Activated CD4-positive, alpha-beta memory T cell treated with anti-CD3 and anti-CD28 coated beads, Interleukin-2, amount 10 ng/mL, durations not matched to agents 7 days and 5 days (primary cell): ENCODE results near the gene SYT12. TPM values are rescaled to one million over a fixed set of nuclear protein-coding genes. Genes with fewer than 3 reads are reported as not detected.

ENCODE experiments used
- CTCF ChIA-PET: fragments of 350-600 bp; sonication (Branson Sonifier 250); formaldehyde crosslinking; loops from one replicate; lab custom pipeline; 2021; ENCODE audit warnings: antibody characterized with exemption, inconsistent platforms; lab: Charles Lee
- POLR2A ChIA-PET: fragments of 350-600 bp; sonication (Branson Sonifier 250); formaldehyde crosslinking; loops from one replicate; lab custom pipeline; 2021; ENCODE audit warnings: antibody characterized with exemption; lab: Charles Lee
- DNase-seq: peaks from one replicate; pipeline ENCODE4 v3.0.0-alpha.2; 2020
- H3K27ac Mint-ChIP-seq: one replicate; pipeline ENCODE4 v1.8.0; 2021; ENCODE audit warnings: mild to moderate bottlenecking, mixed read lengths
- H3K27me3 Mint-ChIP-seq: one replicate; pipeline ENCODE4 v1.8.0; 2021; ENCODE audit warnings: mixed read lengths
- H3K36me3 Mint-ChIP-seq: one replicate; pipeline ENCODE4 v1.8.0; 2021; ENCODE audit warnings: low read depth, mixed read lengths
- H3K4me1 Mint-ChIP-seq: one replicate; pipeline ENCODE4 v1.8.0; 2021; ENCODE audit warnings: mixed read lengths
- H3K4me3 Mint-ChIP-seq: one replicate; pipeline ENCODE4 v1.8.0; 2021; ENCODE audit warnings: mild to moderate bottlenecking, mixed read lengths
- H3K9me3 Mint-ChIP-seq: one replicate; pipeline ENCODE4 v1.8.0; 2021; ENCODE audit warnings: mixed read lengths
- total RNA-seq, 2 experiments: library from RNA; stranded (reverse); gene quantifications; one replicate each; pipeline ENCODE4 v1.2.3, GENCODE V29; 2021

The SYT12 gene
- total RNA-seq, 2 experiments from 2014 or later, result not detected

- H3K27me3 Mint-ChIP-seq, result peaks cover 10% of the 10 kb centered on the region
- no peaks in the 10 kb centered on the region for H3K9me3 Mint-ChIP-seq
- no peaks in the 10 kb centered on the region for H3K36me3 Mint-ChIP-seq
- CTCF ChIA-PET, result no interaction called here
- no peak for DNase-seq
- H3K27ac Mint-ChIP-seq, result no peak overlapping the region
- POLR2A ChIA-PET, result no interaction called here
- no peak overlapping the region for H3K4me3 Mint-ChIP-seq
- no peaks in the 10 kb centered on the region for H3K4me1 Mint-ChIP-seq
Measured at GRCh38 chr11:67043572-67044349, 20.8 kb downstream of the SYT12 start.

- H3K27me3 Mint-ChIP-seq, result peaks cover 10% of the 10 kb centered on the region
- H3K4me1 Mint-ChIP-seq, result no peaks in the 10 kb centered on the region
- POLR2A ChIA-PET, result no interaction called here
- no peaks in the 10 kb centered on the region for H3K36me3 Mint-ChIP-seq
- no peaks in the 10 kb centered on the region for H3K9me3 Mint-ChIP-seq
- CTCF ChIA-PET, result no interaction called here
- H3K4me3 Mint-ChIP-seq, result no peak overlapping the region
- no peak for DNase-seq
- no peak overlapping the region for H3K27ac Mint-ChIP-seq
Measured at GRCh38 chr11:67044496-67044895, 21.6 kb downstream of the SYT12 start.

GRCh38 chr11:67045314-67045713 lies 22.4 kb downstream of the SYT12 start:
- H3K4me1 Mint-ChIP-seq, result no peaks in the 10 kb centered on the region
- H3K27me3 Mint-ChIP-seq, result peaks cover 7% of the 10 kb centered on the region
- H3K9me3 Mint-ChIP-seq, result no peaks in the 10 kb centered on the region
- no peak overlapping the region for H3K27ac Mint-ChIP-seq
- H3K36me3 Mint-ChIP-seq, result no peaks in the 10 kb centered on the region
- POLR2A ChIA-PET, result no interaction called here
- CTCF ChIA-PET, result no interaction called here
- no peak overlapping the region for H3K4me3 Mint-ChIP-seq
- no peak for DNase-seq

- no peak overlapping the region for H3K27ac Mint-ChIP-seq
- no peaks in the 10 kb centered on the region for H3K9me3 Mint-ChIP-seq
- ChIA-PET POLR2A (no interaction called here), CTCF (no interaction called here)
- DNase-seq, result no peak
- H3K4me3 Mint-ChIP-seq, result no peak overlapping the region
- H3K27me3 Mint-ChIP-seq, result peaks cover 9% of the 10 kb centered on the region
- H3K36me3 Mint-ChIP-seq, result no peaks in the 10 kb centered on the region
- no peaks in the 10 kb centered on the region for H3K4me1 Mint-ChIP-seq
Measured at GRCh38 chr11:67048515-67049130, 25.7 kb downstream of the SYT12 start.

- ChIA-PET CTCF (no interaction called here), POLR2A (no interaction called here)
- Mint-ChIP-seq H3K9me3 (no peaks in the 10 kb centered on the region), H3K4me1 (no peaks in the 10 kb centered on the region), H3K36me3 (no peaks in the 10 kb centered on the region), H3K27me3 (peaks cover 6% of the 10 kb centered on the region), H3K4me3 (no peak overlapping the region), H3K27ac (no peak overlapping the region)
- DNase-seq, result no peak
Measured at GRCh38 chr11:67050139-67050538, 27.2 kb downstream of the SYT12 start.

- Mint-ChIP-seq H3K27ac (no peak overlapping the region), H3K9me3 (no peaks in the 10 kb centered on the region), H3K27me3 (peaks cover 4% of the 10 kb centered on the region), H3K36me3 (no peaks in the 10 kb centered on the region), H3K4me1 (peaks cover 6% of the 10 kb centered on the region), H3K4me3 (no peak overlapping the region)
- no peak for DNase-seq
- POLR2A ChIA-PET, result no interaction called here
- CTCF ChIA-PET, result interaction anchor here (0.6 kb wide), 1 partner anchor 440 kb away, joined by 4 read pairs; no protein-coding TSS in a partner anchor
Measured at GRCh38 chr11:67051180-67051893, 28.4 kb downstream of the SYT12 start.

GRCh38 chr11:67051945-67052488 lies 29.1 kb downstream of the SYT12 start:
- Mint-ChIP-seq H3K27ac (no peak overlapping the region), H3K27me3 (peaks cover 4% of the 10 kb centered on the region), H3K9me3 (no peaks in the 10 kb centered on the region), H3K4me3 (no peak overlapping the region), H3K36me3 (no peaks in the 10 kb centered on the region), H3K4me1 (peaks cover 9% of the 10 kb centered on the region)
- CTCF ChIA-PET, result interaction anchor here (0.6 to 2.1 kb wide), 3 partner anchors 24 to 440 kb away, joined by 4 to 7 read pairs (median 4); no protein-coding TSS in a partner anchor
- DNase-seq, result no peak
- POLR2A ChIA-PET, result no interaction called here

GRCh38 chr11:67052891-67053290 lies 30.0 kb downstream of the SYT12 start:
- Mint-ChIP-seq H3K27me3 (peaks cover 4% of the 10 kb centered on the region), H3K4me3 (no peak overlapping the region), H3K4me1 (peaks cover 12% of the 10 kb centered on the region), H3K9me3 (no peaks in the 10 kb centered on the region), H3K27ac (no peak overlapping the region), H3K36me3 (no peaks in the 10 kb centered on the region)
- no peak for DNase-seq
- POLR2A ChIA-PET, result interaction anchor here (0.6 kb wide), 1 partner anchor 21 kb away, joined by 3 read pairs; no protein-coding TSS in a partner anchor
- CTCF ChIA-PET, result interaction anchor here (0.8 to 2.1 kb wide), 4 partner anchors 16 to 23 kb away, joined by 3 to 9 read pairs (median 5); no protein-coding TSS in a partner anchor

- Mint-ChIP-seq H3K9me3 (no peaks in the 10 kb centered on the region), H3K27me3 (peaks cover 4% of the 10 kb centered on the region), H3K4me1 (peaks cover 12% of the 10 kb centered on the region), H3K4me3 (no peak overlapping the region), H3K27ac (no peak overlapping the region), H3K36me3 (no peaks in the 10 kb centered on the region)
- CTCF ChIA-PET, result interaction anchor here (0.5 to 2.1 kb wide), 7 partner anchors 11 to 181 kb away, joined by 3 to 9 read pairs (median 4); no protein-coding TSS in a partner anchor
- POLR2A ChIA-PET, result interaction anchor here (0.7 to 1.3 kb wide), 2 partner anchors 18 to 210 kb away, joined by 3 read pairs; partner anchors contain the start of gene RCE1
- peak; percentile 51 for DNase-seq
Measured at GRCh38 chr11:67053896-67054329, 31.0 kb downstream of the SYT12 start.

- no peak overlapping the region for H3K27ac Mint-ChIP-seq
- H3K9me3 Mint-ChIP-seq, result no peaks in the 10 kb centered on the region
- peaks cover 12% of the 10 kb centered on the region for H3K4me1 Mint-ChIP-seq
- ChIA-PET CTCF (interaction anchor here (0.8 to 2.1 kb wide), 5 partner anchors 10 to 22 kb away, joined by 3 to 9 read pairs (median 7); no protein-coding TSS in a partner anchor), POLR2A (interaction anchor here (0.7 to 1.3 kb wide), 3 partner anchors 13 to 210 kb away, joined by 3 read pairs; partner anchors contain the start of gene RCE1)
- peaks cover 4% of the 10 kb centered on the region for H3K27me3 Mint-ChIP-seq
- DNase-seq, result no peak
- H3K4me3 Mint-ChIP-seq, result no peak overlapping the region
- H3K36me3 Mint-ChIP-seq, result no peaks in the 10 kb centered on the region
Measured at GRCh38 chr11:67054346-67054835, 31.5 kb downstream of the SYT12 start.

GRCh38 chr11:67054836-67055523 lies 32.0 kb downstream of the SYT12 start:
- peaks cover 12% of the 10 kb centered on the region for H3K4me1 Mint-ChIP-seq
- no peaks in the 10 kb centered on the region for H3K36me3 Mint-ChIP-seq
- DNase-seq, result no peak
- no peaks in the 10 kb centered on the region for H3K9me3 Mint-ChIP-seq
- ChIA-PET POLR2A (interaction anchor here (0.7 to 0.8 kb wide), 2 partner anchors 13 to 63 kb away, joined by 3 read pairs; partner anchors contain the start of gene KDM2A), CTCF (interaction anchor here (1.2 kb wide), 1 partner anchor 17 kb away, joined by 8 read pairs; no protein-coding TSS in a partner anchor)
- H3K4me3 Mint-ChIP-seq, result no peak overlapping the region
- no peak overlapping the region for H3K27ac Mint-ChIP-seq
- H3K27me3 Mint-ChIP-seq, result peaks cover 4% of the 10 kb centered on the region

GRCh38 chr11:67055812-67056211 lies 32.9 kb downstream of the SYT12 start:
- H3K27ac Mint-ChIP-seq, result no peak overlapping the region
- no peak for DNase-seq
- ChIA-PET CTCF (no interaction called here), POLR2A (no interaction called here)
- no peaks in the 10 kb centered on the region for H3K36me3 Mint-ChIP-seq
- H3K4me3 Mint-ChIP-seq, result no peak overlapping the region
- H3K4me1 Mint-ChIP-seq, result peaks cover 12% of the 10 kb centered on the region
- peaks cover 4% of the 10 kb centered on the region for H3K27me3 Mint-ChIP-seq
- no peaks in the 10 kb centered on the region for H3K9me3 Mint-ChIP-seq
